GM12874 (cell line): ENCODE measurements around the gene CSF3.

ENCODE experiments used
- TF ChIP-seq, protein P1 (sequence below): IDR thresholded peaks from 2 replicates; pipeline ENCODE4 v1.5.1; 2011; ENCODE audit warnings: low read depth, mild to moderate bottlenecking, control low read depth, low read length, moderate library complexity; ENCODE audit not compliant: insufficient read depth

CSF3 gene

GRCh38 chr17:40023590-40024292 is 8.5 kb downstream of the CSF3 start:
- TF ChIP-seq, protein P1, sequence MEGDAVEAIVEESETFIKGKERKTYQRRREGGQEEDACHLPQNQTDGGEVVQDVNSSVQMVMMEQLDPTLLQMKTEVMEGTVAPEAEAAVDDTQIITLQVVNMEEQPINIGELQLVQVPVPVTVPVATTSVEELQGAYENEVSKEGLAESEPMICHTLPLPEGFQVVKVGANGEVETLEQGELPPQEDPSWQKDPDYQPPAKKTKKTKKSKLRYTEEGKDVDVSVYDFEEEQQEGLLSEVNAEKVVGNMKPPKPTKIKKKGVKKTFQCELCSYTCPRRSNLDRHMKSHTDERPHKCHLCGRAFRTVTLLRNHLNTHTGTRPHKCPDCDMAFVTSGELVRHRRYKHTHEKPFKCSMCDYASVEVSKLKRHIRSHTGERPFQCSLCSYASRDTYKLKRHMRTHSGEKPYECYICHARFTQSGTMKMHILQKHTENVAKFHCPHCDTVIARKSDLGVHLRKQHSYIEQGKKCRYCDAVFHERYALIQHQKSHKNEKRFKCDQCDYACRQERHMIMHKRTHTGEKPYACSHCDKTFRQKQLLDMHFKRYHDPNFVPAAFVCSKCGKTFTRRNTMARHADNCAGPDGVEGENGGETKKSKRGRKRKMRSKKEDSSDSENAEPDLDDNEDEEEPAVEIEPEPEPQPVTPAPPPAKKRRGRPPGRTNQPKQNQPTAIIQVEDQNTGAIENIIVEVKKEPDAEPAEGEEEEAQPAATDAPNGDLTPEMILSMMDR: no peak

- TF ChIP-seq, protein P1: no peak
These were observed 9.7 kb downstream of the CSF3 start for GRCh38 chr17:40024901-40025300.

GRCh38 chr17:40025559-40025958 is 10.3 kb downstream of the CSF3 start:
- TF ChIP-seq, protein P1: no peak

- TF ChIP-seq, protein P1: no peak
These were observed 11.0 kb downstream of the CSF3 start for GRCh38 chr17:40025991-40026815.

GRCh38 chr17:40026816-40027613 is 11.8 kb downstream of the CSF3 start:
- TF ChIP-seq, protein P1: peak; percentile 93

DNA sequence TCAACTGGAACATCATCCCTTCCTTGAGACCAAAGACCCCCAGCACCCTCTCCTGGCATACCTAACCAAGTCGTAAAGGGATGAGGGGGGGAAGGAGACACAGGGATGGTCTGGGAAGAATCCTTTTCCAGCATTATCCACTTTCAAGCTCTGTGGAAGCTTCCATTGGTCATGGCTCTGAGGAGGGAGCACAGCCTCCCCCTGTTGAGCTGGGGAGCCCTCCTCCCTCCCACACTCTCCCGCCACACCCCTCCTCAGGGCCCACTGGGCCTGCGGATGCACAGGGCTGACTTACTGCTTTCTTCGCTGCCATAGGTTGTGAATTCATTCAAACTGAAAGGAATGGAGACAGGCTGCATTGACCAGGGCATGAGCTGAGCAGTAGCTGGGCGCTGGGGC is 12.4 kb downstream of the CSF3 start:
- TF ChIP-seq, protein P1: no peak

- TF ChIP-seq, protein P1: no peak
These were observed 13.4 kb downstream of the CSF3 start for GRCh38 chr17:40028595-40028994.
